Measurements from ENCODE around the gene FBXL7.

FBXL7 gene

DNA sequence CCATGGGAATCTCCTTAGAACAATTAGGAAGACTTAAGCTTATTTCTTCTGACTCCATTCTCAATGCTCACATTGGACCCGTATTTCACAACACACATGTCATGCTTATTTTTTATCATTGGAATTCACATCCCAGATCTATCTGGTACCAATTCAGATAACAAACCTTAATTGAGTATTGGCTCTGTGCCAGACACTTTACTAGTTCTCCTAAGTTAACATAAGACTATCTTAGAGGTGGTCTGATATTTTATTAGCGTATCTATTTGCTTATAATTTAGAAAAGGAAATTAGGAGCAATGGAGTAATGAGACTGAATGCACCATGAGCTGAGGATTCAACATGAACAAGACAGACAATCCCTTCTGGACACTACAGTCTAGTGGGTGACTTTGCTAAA, 45.1 kb downstream of the FBXL7 start:
- DNase-seq, result no peak
- Histone ChIP-seq H3K36me3 (replicated peaks) (no peaks in the 10 kb centered on the region), H3K4me3 (ENCODE audit: low read depth, low read length) (no peak overlapping the region), H3K27me3 (replicated peaks) (no peaks in the 10 kb centered on the region), H3K27ac (no peak overlapping the region)
- TF ChIP-seq, protein P1, sequence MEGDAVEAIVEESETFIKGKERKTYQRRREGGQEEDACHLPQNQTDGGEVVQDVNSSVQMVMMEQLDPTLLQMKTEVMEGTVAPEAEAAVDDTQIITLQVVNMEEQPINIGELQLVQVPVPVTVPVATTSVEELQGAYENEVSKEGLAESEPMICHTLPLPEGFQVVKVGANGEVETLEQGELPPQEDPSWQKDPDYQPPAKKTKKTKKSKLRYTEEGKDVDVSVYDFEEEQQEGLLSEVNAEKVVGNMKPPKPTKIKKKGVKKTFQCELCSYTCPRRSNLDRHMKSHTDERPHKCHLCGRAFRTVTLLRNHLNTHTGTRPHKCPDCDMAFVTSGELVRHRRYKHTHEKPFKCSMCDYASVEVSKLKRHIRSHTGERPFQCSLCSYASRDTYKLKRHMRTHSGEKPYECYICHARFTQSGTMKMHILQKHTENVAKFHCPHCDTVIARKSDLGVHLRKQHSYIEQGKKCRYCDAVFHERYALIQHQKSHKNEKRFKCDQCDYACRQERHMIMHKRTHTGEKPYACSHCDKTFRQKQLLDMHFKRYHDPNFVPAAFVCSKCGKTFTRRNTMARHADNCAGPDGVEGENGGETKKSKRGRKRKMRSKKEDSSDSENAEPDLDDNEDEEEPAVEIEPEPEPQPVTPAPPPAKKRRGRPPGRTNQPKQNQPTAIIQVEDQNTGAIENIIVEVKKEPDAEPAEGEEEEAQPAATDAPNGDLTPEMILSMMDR (IDR thresholded peaks at IDR 0.05; ENCODE audit: low read depth, low read length, missing control alignments), result no peak
- in situ Hi-C loops (cut with HindIII; ENCODE audit: low pct_ligation_motif_present, low sequenced_read_pairs), result no loop called here

DNA sequence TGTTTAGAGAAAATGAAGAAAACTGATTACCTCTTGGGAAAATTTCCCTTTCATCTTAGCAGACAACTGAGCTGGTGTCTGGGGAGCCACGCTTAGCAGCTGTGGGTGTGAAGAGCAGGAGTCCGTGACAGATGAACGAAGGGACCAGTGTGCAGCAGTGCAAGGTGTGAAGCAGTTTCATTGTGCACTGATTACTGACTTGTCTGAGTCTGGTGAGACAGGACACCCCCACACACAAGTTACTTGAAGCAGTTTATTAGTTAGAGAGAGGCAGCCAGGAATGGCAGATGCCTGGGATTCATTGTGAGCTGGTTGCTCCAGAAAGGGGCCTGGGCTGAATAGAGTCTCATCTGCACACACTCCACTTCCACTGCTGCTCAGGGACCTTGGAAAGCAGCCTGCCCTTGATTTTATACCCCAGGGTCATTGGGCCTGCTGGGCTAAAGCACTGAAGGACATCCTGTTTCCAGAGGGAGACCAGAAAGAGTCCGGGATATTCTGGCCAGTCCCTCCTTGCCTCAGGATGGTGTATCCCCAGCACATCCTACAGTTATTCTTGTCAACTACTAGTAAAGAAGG, 47.4 kb downstream of the FBXL7 start:
- DNase-seq, result no peak
- TF ChIP-seq, protein P1 (IDR thresholded peaks at IDR 0.05; ENCODE audit: low read depth, low read length, missing control alignments), result no peak
- Histone ChIP-seq H3K4me3 (ENCODE audit: low read depth, low read length) (no peak overlapping the region), H3K27me3 (replicated peaks) (no peaks in the 10 kb centered on the region), H3K36me3 (replicated peaks) (no peaks in the 10 kb centered on the region), H3K27ac (no peak overlapping the region)
- in situ Hi-C loops (cut with HindIII; ENCODE audit: low pct_ligation_motif_present, low sequenced_read_pairs), result no loop called here

DNA sequence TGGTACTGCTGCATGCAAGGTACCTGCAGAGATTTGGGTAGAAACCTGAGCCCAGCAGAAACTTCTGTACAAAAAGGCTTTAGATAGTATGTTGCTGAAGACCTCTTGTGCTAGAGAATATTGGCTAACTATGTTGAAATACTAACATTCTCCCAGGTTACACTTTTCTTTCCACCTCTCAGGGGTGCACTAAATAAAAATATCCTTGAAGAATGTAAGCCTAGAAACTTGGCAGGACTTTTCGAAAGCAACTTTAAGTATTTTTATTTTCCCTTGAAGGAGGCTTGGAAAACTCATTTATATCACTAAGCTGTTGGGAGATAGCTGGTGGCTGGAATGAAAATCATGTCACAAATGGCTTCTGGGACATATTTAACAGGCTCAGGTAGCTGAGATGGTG, 50.0 kb downstream of the FBXL7 start:
- TF ChIP-seq, protein P1 (IDR thresholded peaks at IDR 0.05; ENCODE audit: low read depth, low read length, missing control alignments), result no peak
- in situ Hi-C loops (cut with HindIII; ENCODE audit: low pct_ligation_motif_present, low sequenced_read_pairs), result no loop called here
- Histone ChIP-seq H3K27ac (no peak overlapping the region), H3K27me3 (replicated peaks) (no peaks in the 10 kb centered on the region), H3K4me3 (ENCODE audit: low read depth, low read length) (no peak overlapping the region), H3K36me3 (replicated peaks) (no peaks in the 10 kb centered on the region)
- no peak for DNase-seq

DNA sequence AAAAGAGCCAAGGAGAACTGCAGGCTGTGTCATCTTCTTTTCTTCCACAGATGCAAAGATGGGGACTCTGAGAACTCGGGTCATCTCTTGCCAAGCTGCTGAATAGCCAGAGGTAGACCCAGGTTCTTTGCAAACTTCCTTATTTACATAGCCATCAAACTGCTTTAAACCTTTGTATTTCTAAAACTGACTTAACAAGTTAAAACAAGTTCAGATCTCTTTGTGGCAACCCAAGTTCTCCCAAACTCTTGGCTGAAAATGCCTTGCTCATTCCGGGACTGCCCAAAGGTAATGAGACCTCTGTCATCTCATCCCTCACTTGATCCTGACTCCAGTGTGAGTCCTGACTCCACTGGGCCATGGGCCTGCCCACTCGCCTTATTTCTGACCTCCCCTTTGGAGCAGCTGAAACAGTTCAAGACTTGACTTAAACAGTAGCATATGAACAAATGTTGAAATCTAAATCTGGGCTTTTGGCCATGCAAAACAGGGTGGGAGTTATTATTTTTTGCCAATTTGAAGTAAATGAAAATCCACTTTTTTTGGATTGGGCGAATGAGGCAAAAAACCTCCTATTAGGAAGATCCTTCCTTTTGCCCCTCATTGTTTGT, 50.6 kb downstream of the FBXL7 start:
- no peak for DNase-seq
- TF ChIP-seq, protein P1 (IDR thresholded peaks at IDR 0.05; ENCODE audit: low read depth, low read length, missing control alignments), result no peak
- H3K27me3 ChIP-seq (replicated peaks), result no peaks in the 10 kb centered on the region
- H3K36me3 ChIP-seq (replicated peaks), result no peaks in the 10 kb centered on the region
- H3K27ac ChIP-seq, result no peak overlapping the region
- in situ Hi-C loops (cut with HindIII; ENCODE audit: low pct_ligation_motif_present, low sequenced_read_pairs), result no loop called here
- H3K4me3 ChIP-seq (ENCODE audit: low read depth, low read length), result no peak overlapping the region

DNA sequence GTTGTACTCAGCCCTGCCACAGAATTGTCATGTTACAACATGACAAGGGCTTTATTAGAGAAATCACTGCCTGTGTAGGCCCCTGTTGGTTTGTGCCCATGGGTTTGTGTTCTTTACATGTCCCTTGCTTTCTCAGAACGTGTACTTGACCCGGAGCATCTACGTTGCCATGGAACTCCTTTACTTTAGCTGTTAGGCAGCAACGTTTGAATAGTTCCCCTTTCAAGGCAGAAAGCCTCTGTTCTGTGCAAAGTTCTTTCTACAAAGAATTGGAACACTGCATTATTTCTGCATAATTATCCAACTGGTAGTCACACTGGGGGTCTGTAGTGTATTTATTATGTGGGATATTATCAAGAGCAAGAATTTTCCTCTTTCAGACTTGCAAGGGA, 51.1 kb downstream of the FBXL7 start:
- H3K36me3 ChIP-seq (replicated peaks), result no peaks in the 10 kb centered on the region
- H3K27ac ChIP-seq, result no peak overlapping the region
- no peak for DNase-seq
- no peak overlapping the region for H3K4me3 ChIP-seq (ENCODE audit: low read depth, low read length)
- in situ Hi-C loops (cut with HindIII; ENCODE audit: low pct_ligation_motif_present, low sequenced_read_pairs), result no loop called here
- no peaks in the 10 kb centered on the region for H3K27me3 ChIP-seq (replicated peaks)
- TF ChIP-seq, protein P1 (IDR thresholded peaks at IDR 0.05; ENCODE audit: low read depth, low read length, missing control alignments), result no peak

DNA sequence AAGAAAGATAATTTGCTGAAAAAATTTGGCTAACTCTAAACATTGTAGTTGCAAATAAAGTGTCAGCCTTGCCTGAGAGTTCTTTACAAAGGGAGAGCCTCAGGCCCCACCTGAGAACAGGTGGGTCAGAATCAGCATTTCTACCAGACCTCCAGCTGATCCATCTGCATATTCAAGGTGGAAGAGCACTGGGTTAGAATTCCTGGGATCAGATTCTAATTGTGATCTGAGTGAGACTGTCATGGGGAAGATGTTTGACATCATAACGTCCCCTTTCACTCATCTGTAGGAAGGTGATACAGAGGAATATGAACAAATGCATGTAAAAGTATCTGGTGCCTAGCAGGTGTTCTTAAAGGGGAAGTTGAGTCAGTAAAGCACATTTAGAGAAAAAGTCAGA, 54.6 kb downstream of the FBXL7 start:
- no peak for DNase-seq
- Histone ChIP-seq H3K27me3 (replicated peaks) (no peaks in the 10 kb centered on the region), H3K4me3 (ENCODE audit: low read depth, low read length) (no peak overlapping the region), H3K36me3 (replicated peaks) (no peaks in the 10 kb centered on the region), H3K27ac (no peak overlapping the region)
- TF ChIP-seq, protein P1 (IDR thresholded peaks at IDR 0.05; ENCODE audit: low read depth, low read length, missing control alignments), result no peak
- in situ Hi-C loops (cut with HindIII; ENCODE audit: low pct_ligation_motif_present, low sequenced_read_pairs), result no loop called here

All from brain microvascular endothelial cell (primary cell).